ENCODE data around the gene MEGF10.

Gene MEGF10

DNA sequence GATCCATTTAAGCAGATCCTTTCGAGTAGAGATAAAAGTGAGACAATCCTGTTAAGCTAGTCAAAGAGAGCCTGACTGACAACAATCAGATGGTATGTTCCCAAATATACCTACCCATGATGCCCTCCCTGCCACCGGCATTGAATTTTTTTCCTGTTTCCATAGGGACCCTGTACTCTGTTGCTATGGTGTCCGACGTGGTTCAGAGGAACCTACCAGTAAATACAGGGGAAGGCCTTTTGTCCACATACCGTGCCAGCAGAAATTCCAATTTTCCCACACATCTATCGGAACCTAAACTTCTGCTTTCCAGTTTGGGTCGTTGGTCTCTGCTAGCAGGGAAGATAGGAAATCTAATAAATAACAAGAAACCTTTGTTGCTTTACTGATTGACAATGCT lies 64.7 kb downstream of the MEGF10 start:
- DNase-seq (ENCODE audit: low spot score) = no peak
- TF ChIP-seq, protein P1, sequence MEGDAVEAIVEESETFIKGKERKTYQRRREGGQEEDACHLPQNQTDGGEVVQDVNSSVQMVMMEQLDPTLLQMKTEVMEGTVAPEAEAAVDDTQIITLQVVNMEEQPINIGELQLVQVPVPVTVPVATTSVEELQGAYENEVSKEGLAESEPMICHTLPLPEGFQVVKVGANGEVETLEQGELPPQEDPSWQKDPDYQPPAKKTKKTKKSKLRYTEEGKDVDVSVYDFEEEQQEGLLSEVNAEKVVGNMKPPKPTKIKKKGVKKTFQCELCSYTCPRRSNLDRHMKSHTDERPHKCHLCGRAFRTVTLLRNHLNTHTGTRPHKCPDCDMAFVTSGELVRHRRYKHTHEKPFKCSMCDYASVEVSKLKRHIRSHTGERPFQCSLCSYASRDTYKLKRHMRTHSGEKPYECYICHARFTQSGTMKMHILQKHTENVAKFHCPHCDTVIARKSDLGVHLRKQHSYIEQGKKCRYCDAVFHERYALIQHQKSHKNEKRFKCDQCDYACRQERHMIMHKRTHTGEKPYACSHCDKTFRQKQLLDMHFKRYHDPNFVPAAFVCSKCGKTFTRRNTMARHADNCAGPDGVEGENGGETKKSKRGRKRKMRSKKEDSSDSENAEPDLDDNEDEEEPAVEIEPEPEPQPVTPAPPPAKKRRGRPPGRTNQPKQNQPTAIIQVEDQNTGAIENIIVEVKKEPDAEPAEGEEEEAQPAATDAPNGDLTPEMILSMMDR (IDR thresholded peaks at IDR 0.05; ENCODE audit: extremely low read depth, missing control alignments) = no peak

DNA sequence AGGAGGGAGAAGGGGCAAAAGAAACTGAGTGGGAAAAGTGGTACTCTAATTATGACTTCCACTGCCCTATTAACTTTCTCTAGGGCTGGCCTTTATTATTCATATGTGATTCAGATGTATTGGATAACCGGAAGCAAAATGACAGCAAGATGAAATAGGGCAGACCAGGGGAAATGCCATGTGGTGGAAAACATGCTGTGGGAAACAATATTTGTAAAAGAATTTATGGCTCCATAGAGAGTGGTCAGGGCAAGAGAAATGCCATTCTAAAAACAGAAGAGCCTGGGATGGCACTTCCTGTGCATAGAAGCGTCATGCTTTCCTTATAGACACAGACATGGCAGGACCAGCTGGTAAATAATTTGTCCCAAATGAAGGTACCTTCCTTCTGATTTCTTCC lies 67.7 kb downstream of the MEGF10 start:
- no peak for DNase-seq (ENCODE audit: low spot score)
- TF ChIP-seq, protein P1 (IDR thresholded peaks at IDR 0.05; ENCODE audit: extremely low read depth, missing control alignments) = no peak

DNA sequence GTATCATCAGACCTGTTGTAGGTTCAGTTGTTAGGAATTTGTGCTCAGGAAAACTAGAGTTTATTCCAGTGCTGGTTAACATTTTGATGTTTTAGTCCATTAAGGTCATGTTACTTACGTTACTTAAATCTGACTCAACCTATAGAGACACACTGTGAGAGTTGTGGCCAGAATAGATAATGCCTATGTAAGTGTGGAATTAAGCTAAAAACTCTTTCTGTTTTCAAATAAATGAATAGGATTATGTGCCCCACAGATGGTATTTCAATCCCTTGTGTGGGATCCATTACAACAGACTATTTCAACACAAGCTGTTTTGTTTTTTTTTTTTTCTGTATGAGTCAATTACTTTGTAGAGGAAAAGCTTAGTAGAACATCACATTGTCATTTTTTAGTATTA lies 68.1 kb downstream of the MEGF10 start:
- DNase-seq (ENCODE audit: low spot score) = no peak
- TF ChIP-seq, protein P1 (IDR thresholded peaks at IDR 0.05; ENCODE audit: extremely low read depth, missing control alignments) = no peak

- TF ChIP-seq, protein P1 (IDR thresholded peaks at IDR 0.05; ENCODE audit: extremely low read depth, missing control alignments) = no peak
- DNase-seq (ENCODE audit: low spot score) = no peak
These were observed 68.9 kb downstream of the MEGF10 start for GRCh38 chr5:127359502-127359901.

DNA sequence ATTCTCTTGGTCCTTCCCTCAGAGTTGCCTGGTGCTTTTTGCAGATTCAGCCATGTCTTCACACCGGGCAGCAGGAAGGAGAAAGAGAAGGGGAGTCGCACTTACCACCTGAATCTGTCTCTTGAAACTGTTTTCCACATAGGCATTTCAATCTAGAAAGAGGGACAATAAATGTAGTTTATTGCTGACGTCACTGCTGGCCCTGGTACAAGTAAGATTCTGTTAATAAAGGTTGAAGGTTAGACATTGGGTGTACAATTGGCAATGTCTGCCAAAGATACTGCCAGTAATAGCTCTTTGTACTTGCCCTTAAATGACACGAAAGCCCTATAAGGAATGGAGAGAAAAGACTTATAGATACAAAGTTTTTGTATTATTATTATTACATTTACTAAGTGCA lies 72.8 kb downstream of the MEGF10 start:
- no peak for DNase-seq (ENCODE audit: low spot score)
- TF ChIP-seq, protein P1 (IDR thresholded peaks at IDR 0.05; ENCODE audit: extremely low read depth, missing control alignments) = no peak

DNA sequence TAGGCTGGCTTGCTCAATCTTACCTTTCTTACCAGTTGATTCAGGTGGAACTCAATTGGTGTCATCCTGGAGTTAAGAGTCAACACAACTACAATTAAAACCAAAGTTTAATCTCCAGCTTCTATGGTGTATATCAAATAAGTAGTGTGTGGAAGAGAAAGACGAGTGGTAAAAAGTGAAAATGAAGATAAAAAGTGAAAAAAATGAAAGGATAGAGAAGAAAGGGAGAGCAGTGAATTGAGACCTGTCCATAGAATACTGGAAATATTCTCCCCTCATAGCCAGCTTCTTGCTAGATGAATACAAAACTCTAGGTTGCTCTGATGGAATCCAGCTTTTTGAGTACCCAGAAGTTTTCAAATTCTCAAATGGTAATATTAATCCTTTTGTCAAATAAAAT lies 76.4 kb downstream of the MEGF10 start:
- DNase-seq (ENCODE audit: low spot score) = no peak
- TF ChIP-seq, protein P1 (IDR thresholded peaks at IDR 0.05; ENCODE audit: extremely low read depth, missing control alignments) = no peak

GRCh38 chr5:127367946-127368465 lies 77.4 kb downstream of the MEGF10 start:
- TF ChIP-seq, protein P1 (IDR thresholded peaks at IDR 0.05; ENCODE audit: extremely low read depth, missing control alignments) = no peak
- DNase-seq (ENCODE audit: low spot score) = no peak

Data from GM20000 (cell line).